AG09319 (cell line): ENCODE data around the gene SLC50A1.

Experiments used
- DNase-seq: peaks from one replicate; pipeline ENCODE4 v3.0.0-alpha.2; 2010; ENCODE audit warnings: low read depth; ENCODE audit errors: extremely low read depth
- TF ChIP-seq, protein P1 (sequence below): IDR thresholded peaks from 2 replicates; pipeline ENCODE4 v1.5.1; 2011; ENCODE audit warnings: low read depth, mild to moderate bottlenecking, inconsistent platforms, low read length, moderate library complexity

Gene SLC50A1

DNA sequence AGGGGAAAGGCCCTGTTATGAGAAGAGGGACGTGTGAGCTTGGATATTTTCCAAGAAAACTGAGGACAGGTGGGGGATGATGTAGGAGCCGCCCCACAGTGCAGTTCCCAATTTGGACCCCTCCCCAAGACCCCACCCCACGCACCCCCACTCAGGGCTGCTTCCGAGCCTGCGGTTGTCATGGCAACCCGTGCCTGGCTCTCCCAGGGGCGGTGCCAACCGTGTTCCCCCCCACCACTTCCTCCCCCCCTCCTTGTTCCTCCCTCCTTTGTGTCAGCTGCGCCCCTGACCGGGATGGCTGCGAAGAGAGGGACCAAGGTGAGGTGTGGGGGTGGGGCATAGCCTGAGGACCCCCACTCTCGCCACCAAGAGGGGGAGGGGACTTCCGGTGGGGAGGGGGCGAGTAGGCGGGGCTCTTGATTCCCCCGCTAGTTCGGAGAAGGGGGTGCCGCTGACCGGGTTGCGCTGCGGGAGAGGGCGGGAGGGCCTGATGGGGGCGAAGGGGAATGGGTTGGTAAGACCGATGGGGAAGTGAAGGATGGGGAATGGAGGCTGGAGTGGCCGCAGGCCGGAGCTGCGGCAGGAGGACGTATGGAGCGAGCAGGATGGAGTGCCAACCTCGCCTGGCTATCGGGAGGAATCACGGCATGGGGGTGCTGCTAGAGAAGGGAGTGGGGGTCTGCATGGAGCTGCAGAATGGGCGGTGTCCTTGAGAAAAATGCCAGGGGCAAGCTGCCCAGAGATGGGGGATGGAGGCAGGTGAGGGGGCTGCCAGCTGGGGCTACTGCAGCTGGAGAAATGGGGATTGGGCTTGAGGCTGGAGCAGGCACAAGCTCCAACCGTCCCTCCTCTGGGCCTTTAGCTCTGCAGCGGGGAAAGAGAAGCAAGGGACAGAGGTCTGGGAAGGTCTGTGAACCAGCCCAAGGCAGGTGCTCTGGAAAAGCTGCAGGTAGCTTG lies 39.0 kb downstream of the SLC50A1 start:
- TF ChIP-seq, protein P1, sequence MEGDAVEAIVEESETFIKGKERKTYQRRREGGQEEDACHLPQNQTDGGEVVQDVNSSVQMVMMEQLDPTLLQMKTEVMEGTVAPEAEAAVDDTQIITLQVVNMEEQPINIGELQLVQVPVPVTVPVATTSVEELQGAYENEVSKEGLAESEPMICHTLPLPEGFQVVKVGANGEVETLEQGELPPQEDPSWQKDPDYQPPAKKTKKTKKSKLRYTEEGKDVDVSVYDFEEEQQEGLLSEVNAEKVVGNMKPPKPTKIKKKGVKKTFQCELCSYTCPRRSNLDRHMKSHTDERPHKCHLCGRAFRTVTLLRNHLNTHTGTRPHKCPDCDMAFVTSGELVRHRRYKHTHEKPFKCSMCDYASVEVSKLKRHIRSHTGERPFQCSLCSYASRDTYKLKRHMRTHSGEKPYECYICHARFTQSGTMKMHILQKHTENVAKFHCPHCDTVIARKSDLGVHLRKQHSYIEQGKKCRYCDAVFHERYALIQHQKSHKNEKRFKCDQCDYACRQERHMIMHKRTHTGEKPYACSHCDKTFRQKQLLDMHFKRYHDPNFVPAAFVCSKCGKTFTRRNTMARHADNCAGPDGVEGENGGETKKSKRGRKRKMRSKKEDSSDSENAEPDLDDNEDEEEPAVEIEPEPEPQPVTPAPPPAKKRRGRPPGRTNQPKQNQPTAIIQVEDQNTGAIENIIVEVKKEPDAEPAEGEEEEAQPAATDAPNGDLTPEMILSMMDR: no peak
- no peak for DNase-seq

DNA sequence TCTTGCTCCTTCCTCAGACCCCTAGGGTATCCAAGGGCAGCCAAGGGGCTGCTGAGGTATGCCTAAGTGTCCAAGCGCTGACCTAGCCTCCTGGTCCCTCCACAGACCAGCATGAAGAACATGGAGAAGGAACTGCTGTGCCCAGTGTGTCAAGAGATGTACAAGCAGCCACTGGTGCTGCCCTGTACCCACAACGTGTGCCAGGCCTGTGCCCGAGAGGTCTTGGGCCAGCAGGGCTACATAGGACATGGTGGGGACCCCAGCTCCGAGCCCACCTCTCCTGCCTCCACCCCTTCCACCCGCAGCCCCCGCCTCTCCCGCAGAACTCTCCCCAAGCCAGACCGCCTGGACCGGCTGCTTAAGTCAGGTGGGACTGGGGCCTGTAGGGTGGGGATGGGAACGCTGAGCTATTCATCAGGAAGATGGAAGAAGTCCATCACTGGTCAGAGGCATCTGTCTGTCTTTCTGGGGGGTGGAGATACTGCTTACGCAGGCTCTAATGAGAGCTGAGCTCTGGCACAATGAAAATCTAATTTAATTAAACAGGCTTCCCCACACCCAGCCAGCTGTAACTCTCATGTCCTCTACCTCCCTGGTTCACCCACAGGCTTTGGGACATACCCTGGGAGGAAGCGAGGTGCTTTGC lies 39.8 kb downstream of the SLC50A1 start:
- TF ChIP-seq, protein P1: no peak
- DNase-seq: no peak

DNA sequence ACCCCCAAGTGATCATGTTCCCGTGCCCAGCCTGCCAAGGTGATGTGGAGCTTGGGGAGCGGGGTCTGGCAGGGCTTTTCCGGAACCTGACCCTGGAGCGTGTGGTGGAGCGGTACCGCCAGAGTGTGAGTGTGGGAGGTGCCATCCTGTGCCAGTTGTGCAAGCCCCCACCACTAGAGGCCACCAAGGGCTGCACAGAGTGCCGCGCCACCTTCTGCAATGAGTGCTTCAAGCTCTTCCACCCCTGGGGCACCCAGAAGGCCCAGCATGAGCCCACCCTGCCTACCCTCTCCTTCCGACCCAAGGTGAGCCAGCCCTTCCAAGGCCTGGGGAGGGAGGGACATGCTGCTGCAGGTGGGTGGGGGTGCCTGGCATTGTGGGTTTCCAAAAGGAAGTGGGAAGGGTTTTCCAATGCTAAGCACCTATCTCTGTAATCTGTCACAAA lies 40.3 kb downstream of the SLC50A1 start:
- TF ChIP-seq, protein P1: no peak
- DNase-seq: no peak

DNA sequence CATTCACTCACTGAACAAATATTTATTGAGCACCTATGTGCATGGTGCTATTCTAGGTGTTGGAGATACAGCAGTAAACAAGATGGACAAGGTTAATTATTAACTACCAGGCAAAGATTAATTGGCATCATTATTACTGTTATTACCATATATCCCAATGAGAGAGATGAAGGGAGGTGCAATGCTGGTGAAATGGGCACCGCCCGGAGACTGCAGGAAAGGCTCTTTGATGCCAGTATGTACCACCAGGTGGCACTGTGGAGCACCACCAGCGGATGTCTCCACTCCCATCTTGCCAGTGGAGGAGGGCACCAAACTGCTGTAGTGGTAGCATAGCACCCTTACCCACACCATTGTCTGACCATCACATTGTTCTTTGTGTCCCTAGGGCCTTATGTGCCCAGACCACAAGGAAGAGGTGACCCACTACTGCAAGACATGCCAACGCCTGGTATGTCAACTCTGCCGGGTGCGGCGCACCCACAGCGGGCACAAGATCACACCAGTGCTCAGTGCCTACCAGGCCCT lies 41.0 kb downstream of the SLC50A1 start:
- TF ChIP-seq, protein P1: peak; percentile 89
- DNase-seq: no peak

DNA sequence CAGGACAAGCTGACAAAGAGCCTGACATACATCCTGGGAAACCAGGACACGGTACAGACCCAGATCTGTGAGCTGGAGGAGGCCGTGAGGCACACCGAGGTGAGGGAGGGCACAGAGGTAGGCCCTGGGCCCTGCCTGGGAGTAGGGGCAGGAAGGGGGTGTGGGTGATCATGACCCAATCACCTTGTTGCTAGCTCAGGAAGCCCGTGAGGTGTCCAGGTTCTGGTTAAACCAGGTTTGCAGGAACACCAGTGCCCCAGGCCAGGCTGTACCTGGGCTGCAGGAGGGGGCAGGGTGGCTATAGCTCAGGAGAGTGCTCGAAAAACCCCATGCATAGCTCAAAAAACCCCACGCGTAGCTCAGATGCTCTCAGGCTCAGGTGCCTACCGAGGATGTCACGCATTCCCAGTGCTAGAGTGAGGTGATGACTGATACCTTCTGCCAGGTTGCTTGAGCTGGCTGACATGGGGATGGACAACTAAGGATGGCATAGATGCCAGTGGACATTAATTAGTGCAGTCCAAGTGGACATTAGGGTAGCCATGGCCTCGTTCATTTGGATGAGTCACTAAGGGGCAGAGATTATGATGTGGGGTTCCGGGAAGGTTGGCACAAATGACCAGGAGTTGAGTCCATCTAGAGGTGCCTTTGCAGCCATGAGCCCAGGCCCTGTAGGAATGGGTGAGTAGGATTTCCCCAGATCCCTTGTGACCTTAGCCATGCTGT lies 41.7 kb downstream of the SLC50A1 start:
- TF ChIP-seq, protein P1: no peak
- no peak for DNase-seq

DNA sequence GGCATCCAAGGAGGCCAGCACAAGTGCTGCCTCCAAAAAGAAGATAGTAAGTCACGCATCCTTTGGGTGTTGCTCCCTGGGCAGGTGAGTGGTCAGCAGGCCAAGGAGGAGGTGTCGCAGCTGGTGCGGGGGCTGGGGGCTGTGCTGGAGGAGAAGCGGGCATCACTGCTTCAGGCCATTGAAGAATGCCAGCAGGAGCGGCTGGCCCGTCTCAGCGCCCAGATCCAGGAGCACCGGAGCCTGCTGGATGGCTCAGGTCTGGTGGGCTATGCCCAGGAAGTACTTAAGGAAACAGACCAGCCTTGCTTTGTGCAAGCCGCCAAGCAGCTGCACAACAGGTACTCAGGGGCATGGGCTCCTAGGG lies 42.2 kb downstream of the SLC50A1 start:
- DNase-seq: no peak
- TF ChIP-seq, protein P1: no peak
